Fibroblast of villous mesenchyme (primary cell): ENCODE results near the gene TRPT1. TPM values are rescaled to one million over a fixed set of nuclear protein-coding genes. Genes with fewer than 3 reads are reported as not detected.
A peak's percentile ranks its signal among the peaks of the same experiment; 100 is the strongest.

Source experiments
- DNase-seq: peaks from one replicate; pipeline ENCODE4 v3.0.0-alpha.2; 2010; ENCODE audit warnings: low read depth
- H3K4me3 ChIP-seq: 2 replicates; pipeline ENCODE4 v1.5.1; 2011; ENCODE audit warnings: low read depth, mild to moderate bottlenecking, low read length
- CTCF ChIP-seq: IDR thresholded peaks from 2 replicates; pipeline ENCODE4 v1.5.1; 2012; ENCODE audit warnings: low read depth, mild to moderate bottlenecking, low read length; ENCODE audit not compliant: insufficient read depth
- total RNA-seq: library from RNA; depleted of rRNA; stranded (reverse); fragments of >200 nt; gene quantifications from 2 replicates; pipeline ENCODE4 v1.2.3, GENCODE V29; 2012

TRPT1 gene
- total RNA-seq, 1 donor = 32.4 TPM

GRCh38 chr11:64211181-64211872 is 14.7 kb downstream of the TRPT1 start:
- no peak for TF ChIP-seq CTCF
- no peak for DNase-seq

GRCh38 chr11:64210301-64211020 is 15.5 kb downstream of the TRPT1 start:
- no peak overlapping the region for H3K4me3 ChIP-seq
- DNase-seq = no peak
- TF ChIP-seq CTCF = no peak

More at GRCh38 chr11:64211181-64211872, 14.7 kb downstream of the TRPT1 start:
- no peak overlapping the region for H3K4me3 ChIP-seq

GRCh38 chr11:64209563-64209843 is 16.5 kb downstream of the TRPT1 start:
- DNase-seq = no peak
- H3K4me3 ChIP-seq = no peak overlapping the region
- TF ChIP-seq CTCF = no peak

GRCh38 chr11:64208796-64209562 is 17.0 kb downstream of the TRPT1 start:
- TF ChIP-seq CTCF = no peak
- H3K4me3 ChIP-seq = no peak overlapping the region
- no peak for DNase-seq

GRCh38 chr11:64208086-64208795 is 17.7 kb downstream of the TRPT1 start:
- H3K4me3 ChIP-seq = peak overlapping the region; percentile 10
- TF ChIP-seq CTCF = no peak
- DNase-seq = no peak

GRCh38 chr11:64207256-64208085 is 18.5 kb downstream of the TRPT1 start:
- H3K4me3 ChIP-seq = peak overlapping the region; percentile 24
- no peak for TF ChIP-seq CTCF
- DNase-seq = peak; percentile 84
